PC-9 (cell line): Measurements from ENCODE around the gene KIAA0513.

Source experiments
- EZH2 ChIP-seq: fragments of 200-600 bp; sonication (generic); IDR thresholded peaks from 2 replicates; pipeline ENCODE4 v1.8.0; 2017; ENCODE audit warnings: antibody characterized with exemption, low read depth
- TF ChIP-seq, protein P1 (sequence below): fragments of 200-600 bp; sonication (generic); conservative IDR thresholded peaks from 2 replicates; pipeline ENCODE4 v1.6.1; 2017; ENCODE audit warnings: mixed run types, antibody characterized with exemption, mild to moderate bottlenecking, moderate library complexity

DNA sequence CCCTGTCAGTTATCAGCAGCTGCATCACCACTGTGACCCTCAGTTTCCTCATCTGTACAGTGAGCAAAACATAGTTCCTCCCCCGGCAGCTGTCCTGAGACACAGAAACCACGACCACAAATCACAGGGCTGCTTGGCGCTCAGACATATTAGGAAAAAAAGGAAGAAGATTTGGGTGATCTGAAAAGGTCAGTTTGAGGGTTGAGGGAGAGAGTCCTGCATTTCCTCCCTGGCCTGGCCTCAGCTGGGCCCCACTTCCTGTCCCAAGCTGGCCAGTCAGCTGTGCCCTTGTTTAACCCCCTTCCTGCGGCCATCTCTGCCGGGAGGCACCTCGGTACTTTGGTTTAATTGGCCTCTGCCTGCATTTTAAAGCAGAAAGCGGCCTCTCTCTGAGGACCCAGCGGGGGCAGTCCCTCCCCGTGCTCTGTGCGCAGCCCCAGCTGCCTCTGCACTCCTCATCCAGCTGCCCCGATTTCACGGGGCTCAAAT is 108.7 kb downstream of the KIAA0513 start:
- TF ChIP-seq, protein P1, sequence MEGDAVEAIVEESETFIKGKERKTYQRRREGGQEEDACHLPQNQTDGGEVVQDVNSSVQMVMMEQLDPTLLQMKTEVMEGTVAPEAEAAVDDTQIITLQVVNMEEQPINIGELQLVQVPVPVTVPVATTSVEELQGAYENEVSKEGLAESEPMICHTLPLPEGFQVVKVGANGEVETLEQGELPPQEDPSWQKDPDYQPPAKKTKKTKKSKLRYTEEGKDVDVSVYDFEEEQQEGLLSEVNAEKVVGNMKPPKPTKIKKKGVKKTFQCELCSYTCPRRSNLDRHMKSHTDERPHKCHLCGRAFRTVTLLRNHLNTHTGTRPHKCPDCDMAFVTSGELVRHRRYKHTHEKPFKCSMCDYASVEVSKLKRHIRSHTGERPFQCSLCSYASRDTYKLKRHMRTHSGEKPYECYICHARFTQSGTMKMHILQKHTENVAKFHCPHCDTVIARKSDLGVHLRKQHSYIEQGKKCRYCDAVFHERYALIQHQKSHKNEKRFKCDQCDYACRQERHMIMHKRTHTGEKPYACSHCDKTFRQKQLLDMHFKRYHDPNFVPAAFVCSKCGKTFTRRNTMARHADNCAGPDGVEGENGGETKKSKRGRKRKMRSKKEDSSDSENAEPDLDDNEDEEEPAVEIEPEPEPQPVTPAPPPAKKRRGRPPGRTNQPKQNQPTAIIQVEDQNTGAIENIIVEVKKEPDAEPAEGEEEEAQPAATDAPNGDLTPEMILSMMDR = no peak
- TF ChIP-seq EZH2 = no peak
